M059J (cell line): Measurements from ENCODE around the gene FER. TPM values are rescaled to one million over a fixed set of nuclear protein-coding genes. Genes with fewer than 3 reads are reported as not detected.
A peak's percentile ranks its signal among the peaks of the same experiment; 100 is the strongest.

Experiments used
- DNase-seq: peaks from one replicate; pipeline ENCODE4 v3.0.0-alpha.2; 2012; ENCODE audit warnings: low read depth
- total RNA-seq: library from RNA; depleted of rRNA; stranded (reverse); fragments of >200 nt; shearing (Covaris generic); gene quantifications from 2 replicates; pipeline ENCODE4 v1.2.3, GENCODE V29; 2014

FER gene
- total RNA-seq, 1 experiment from 2014 or later, result 9.0 TPM

GRCh38 chr5:109177227-109177626 is 429.5 kb downstream of the FER start:
- DNase-seq, result no peak

- no peak for DNase-seq
Observed at GRCh38 chr5:109177782-109178181, 430.1 kb downstream of the FER start.

GRCh38 chr5:109180668-109181067 is 433.0 kb downstream of the FER start:
- no peak for DNase-seq

GRCh38 chr5:109186759-109187158 is 439.1 kb downstream of the FER start:
- no peak for DNase-seq

- DNase-seq, result peak; percentile 60
Observed at GRCh38 chr5:109191153-109191558, 443.5 kb downstream of the FER start.

GRCh38 chr5:109192027-109192426 is 444.3 kb downstream of the FER start:
- no peak for DNase-seq

GRCh38 chr5:109192555-109193281 is 445.0 kb downstream of the FER start:
- DNase-seq, result no peak

GRCh38 chr5:109195667-109196066 is 448.0 kb downstream of the FER start:
- DNase-seq, result no peak

GRCh38 chr5:109196087-109196822 is 448.6 kb downstream of the FER start:
- DNase-seq, result peak; percentile 36

- no peak for DNase-seq
Observed at GRCh38 chr5:109196823-109197160, 449.1 kb downstream of the FER start.

- no peak for DNase-seq
Observed at GRCh38 chr5:109199289-109199688, 451.6 kb downstream of the FER start.

- no peak for DNase-seq
Observed at GRCh38 chr5:109199799-109200620, 452.3 kb downstream of the FER start.

GRCh38 chr5:109215040-109215439 is 467.3 kb downstream of the FER start:
- DNase-seq, result no peak

- DNase-seq, result no peak
Observed at GRCh38 chr5:109218818-109219217, 471.1 kb downstream of the FER start.

- DNase-seq, result no peak
Observed at GRCh38 chr5:109223531-109223930, 475.8 kb downstream of the FER start.

GRCh38 chr5:109224276-109224882 is 476.7 kb downstream of the FER start:
- DNase-seq, result no peak

- DNase-seq, result no peak
Observed at GRCh38 chr5:109225716-109226625, 478.3 kb downstream of the FER start.

- no peak for DNase-seq
Observed at GRCh38 chr5:109230369-109230768, 482.7 kb downstream of the FER start.

- DNase-seq, result no peak
Observed at GRCh38 chr5:109231331-109231730, 483.6 kb downstream of the FER start.

GRCh38 chr5:109234381-109234780 is 486.7 kb downstream of the FER start:
- DNase-seq, result no peak

GRCh38 chr5:109239456-109239855 is 491.8 kb downstream of the FER start:
- peak; percentile 11 for DNase-seq
